ENCODE data around the gene AP5B1.
"Not testable (repeated sequence)": the region's sequence is repeated elsewhere in the genome, so short reads cannot be mapped to it uniquely, and the experiment has no call there.

AP5B1 gene

GRCh38 chr11:65767406-65767805, 13.4 kb downstream of the AP5B1 start:
- no peak for DNase-seq (ENCODE audit: low spot score)

- DNase-seq (ENCODE audit: low spot score): no peak
These were observed 14.2 kb downstream of the AP5B1 start for GRCh38 chr11:65766535-65766934.

GRCh38 chr11:65764434-65764833, 16.3 kb downstream of the AP5B1 start:
- DNase-seq (ENCODE audit: low spot score): no peak

GRCh38 chr11:65762816-65763215, 18.0 kb downstream of the AP5B1 start:
- not testable (repeated sequence) for DNase-seq (ENCODE audit: low spot score)

GRCh38 chr11:65762169-65762568, 18.6 kb downstream of the AP5B1 start:
- not testable (repeated sequence) for DNase-seq (ENCODE audit: low spot score)

GRCh38 chr11:65745049-65745448, 35.7 kb downstream of the AP5B1 start:
- no peak for DNase-seq (ENCODE audit: low spot score)

GRCh38 chr11:65744699-65745042, 36.1 kb downstream of the AP5B1 start:
- no peak for DNase-seq (ENCODE audit: low spot score)

GRCh38 chr11:65744026-65744698, 36.6 kb downstream of the AP5B1 start:
- DNase-seq (ENCODE audit: low spot score): peak; percentile 52

- no peak for DNase-seq (ENCODE audit: low spot score)
These were observed 37.1 kb downstream of the AP5B1 start for GRCh38 chr11:65743681-65744025.

GRCh38 chr11:65742353-65742752, 38.4 kb downstream of the AP5B1 start:
- no peak for DNase-seq (ENCODE audit: low spot score)

- DNase-seq (ENCODE audit: low spot score): no peak
These were observed 39.6 kb downstream of the AP5B1 start for GRCh38 chr11:65741185-65741584.

- DNase-seq (ENCODE audit: low spot score): no peak
These were observed 41.8 kb downstream of the AP5B1 start for GRCh38 chr11:65739022-65739421.

- DNase-seq (ENCODE audit: low spot score): no peak
These were observed 44.0 kb downstream of the AP5B1 start for GRCh38 chr11:65736810-65737209.

- DNase-seq (ENCODE audit: low spot score): not testable (repeated sequence)
These were observed 45.7 kb downstream of the AP5B1 start for GRCh38 chr11:65735111-65735510.

GRCh38 chr11:65730461-65730860, 50.3 kb downstream of the AP5B1 start:
- no peak for DNase-seq (ENCODE audit: low spot score)

- no peak for DNase-seq (ENCODE audit: low spot score)
These were observed 52.9 kb downstream of the AP5B1 start for GRCh38 chr11:65727865-65728264.

GRCh38 chr11:65726660-65727059, 54.1 kb downstream of the AP5B1 start:
- DNase-seq (ENCODE audit: low spot score): no peak

All from LoVo (cell line).